Mesendoderm (in vitro differentiated cells): ENCODE measurements around the gene IL19.

Source experiments
- DNase-seq: peaks from one replicate; pipeline ENCODE4 v3.0.0; 2013
- H2AK5ac ChIP-seq: 2 replicates; pipeline ENCODE4 v1.6.1; 2013; ENCODE audit warnings: low read length, inconsistent platforms
- H2BK120ac ChIP-seq: 2 replicates; pipeline ENCODE4 v1.6.1; 2013; ENCODE audit warnings: low read depth, mild to moderate bottlenecking, low read length, moderate library complexity, mixed read lengths
- H2BK15ac ChIP-seq: replicated peaks from 2 replicates; pipeline ENCODE4 v1.6.1; 2013; ENCODE audit warnings: low read depth, mild to moderate bottlenecking, moderate library complexity
- H2BK5ac ChIP-seq: 2 replicates; pipeline ENCODE4 v1.6.1; 2013; ENCODE audit warnings: low read length, inconsistent platforms
- H3K18ac ChIP-seq: 2 replicates; pipeline ENCODE4 v1.6.1; 2013; ENCODE audit warnings: mild to moderate bottlenecking, low read length, mixed read lengths
- H3K23ac ChIP-seq: one replicate; pipeline ENCODE4 v1.6.1; 2013; ENCODE audit warnings: low read length
- H3K27ac ChIP-seq: 2 replicates; pipeline ENCODE4 v1.5.1; 2013; ENCODE audit warnings: low read depth, mild to moderate bottlenecking, inconsistent platforms, low read length, moderate library complexity
- H3K27me3 ChIP-seq: 2 replicates; pipeline ENCODE4 v1.6.1; 2013; ENCODE audit warnings: low read length, control low read depth, mild to moderate bottlenecking, inconsistent platforms; ENCODE audit not compliant: insufficient read depth, poor library complexity
- H3K36me3 ChIP-seq: 2 replicates; pipeline ENCODE4 v1.6.1; 2013; ENCODE audit warnings: low read length, inconsistent platforms; ENCODE audit not compliant: control insufficient read depth, insufficient read depth
- H3K4ac ChIP-seq: one replicate; pipeline ENCODE4 v1.6.1; 2013; ENCODE audit warnings: low read depth, mild to moderate bottlenecking, low read length, moderate library complexity
- H3K4me1 ChIP-seq: 2 replicates; pipeline ENCODE4 v1.6.1; 2013; ENCODE audit warnings: low read depth, low read length, inconsistent platforms; ENCODE audit not compliant: control insufficient read depth
- H3K4me2 ChIP-seq: 2 replicates; pipeline ENCODE4 v1.6.1; 2013; ENCODE audit warnings: low read length
- H3K4me3 ChIP-seq: 2 replicates; pipeline ENCODE4 v1.5.1; 2013; ENCODE audit warnings: mild to moderate bottlenecking, low read length
- H3K56ac ChIP-seq: one replicate; pipeline ENCODE4 v1.6.1; 2013; ENCODE audit warnings: low read length
- H3K79me1 ChIP-seq: 2 replicates; pipeline ENCODE4 v1.6.1; 2013; ENCODE audit warnings: low read length, inconsistent platforms
- H3K79me2 ChIP-seq: 2 replicates; pipeline ENCODE4 v1.6.1; 2013; ENCODE audit warnings: mild to moderate bottlenecking, low read length; ENCODE audit not compliant: control insufficient read depth, insufficient read depth
- H3K9ac ChIP-seq: 2 replicates; pipeline ENCODE4 v1.6.1; 2013; ENCODE audit warnings: low read length, inconsistent platforms
- H4K5ac ChIP-seq: one replicate; pipeline ENCODE4 v1.6.1; 2013; ENCODE audit warnings: low read length
- H4K8ac ChIP-seq: one replicate; pipeline ENCODE4 v1.6.1; 2013; ENCODE audit warnings: low read depth, mild to moderate bottlenecking, control low read depth, low read length, moderate library complexity
- WGBS: extraction: QIAGEN DNeasy Blood & Tissue Kit; methylation state at CpG from one replicate; pipeline ENCODE4 v1.1.7; 2013; ENCODE audit warnings: low lambda C conversion rate, missing lambda C conversion rate; ENCODE audit not compliant: insufficient coverage; ENCODE audit errors: extremely low coverage; 5-methylcytosine and 5-hydroxymethylcytosine counted together

Gene IL19

GRCh38 chr1:206782448-206782847 lies 11.9 kb downstream of the IL19 start:
- Histone ChIP-seq H3K9ac (no peak overlapping the region), H3K23ac (no peak overlapping the region), H4K8ac (no peak overlapping the region), H2BK5ac (no peak overlapping the region), H3K79me2 (no peaks in the 10 kb centered on the region), H3K18ac (no peak overlapping the region), H3K4me3 (no peak overlapping the region), H3K4me1 (no peaks in the 10 kb centered on the region), H3K56ac (no peak overlapping the region), H2BK120ac (no peak overlapping the region), H3K27ac (no peak overlapping the region), H4K5ac (no peak overlapping the region), H3K27me3 (no peaks in the 10 kb centered on the region), H2BK15ac (no peak overlapping the region), H3K4ac (no peak overlapping the region), H3K36me3 (no peaks in the 10 kb centered on the region), H3K4me2 (no peak overlapping the region), H2AK5ac (no peak overlapping the region), H3K79me1 (no peaks in the 10 kb centered on the region)
- no CpG with 5 or more reads among the region's 2 CpGs for WGBS
- no peak for DNase-seq

GRCh38 chr1:206783506-206783905 lies 12.9 kb downstream of the IL19 start:
- no peak overlapping the region for H3K56ac ChIP-seq
- no peaks in the 10 kb centered on the region for H3K4me1 ChIP-seq
- no peak overlapping the region for H3K23ac ChIP-seq
- no peaks in the 10 kb centered on the region for H3K27me3 ChIP-seq
- no peak overlapping the region for H3K4me2 ChIP-seq
- H3K9ac ChIP-seq: no peak overlapping the region
- H3K79me1 ChIP-seq: no peaks in the 10 kb centered on the region
- no peak overlapping the region for H2AK5ac ChIP-seq
- H4K5ac ChIP-seq: no peak overlapping the region
- no CpG with 5 or more reads among the region's 7 CpGs for WGBS
- no peak overlapping the region for H4K8ac ChIP-seq
- no peak overlapping the region for H3K4ac ChIP-seq
- no peak overlapping the region for H2BK5ac ChIP-seq
- no peak overlapping the region for H2BK15ac ChIP-seq
- no peak overlapping the region for H3K27ac ChIP-seq
- H2BK120ac ChIP-seq: no peak overlapping the region
- H3K18ac ChIP-seq: no peak overlapping the region
- no peak overlapping the region for H3K4me3 ChIP-seq
- H3K79me2 ChIP-seq: no peaks in the 10 kb centered on the region
- no peak for DNase-seq
- H3K36me3 ChIP-seq: no peaks in the 10 kb centered on the region

- Histone ChIP-seq H3K4ac (no peak overlapping the region), H2BK5ac (no peak overlapping the region), H3K4me3 (no peak overlapping the region), H3K9ac (no peak overlapping the region), H3K4me2 (no peak overlapping the region), H3K56ac (no peak overlapping the region), H3K79me2 (no peaks in the 10 kb centered on the region), H3K4me1 (no peaks in the 10 kb centered on the region), H2BK120ac (no peak overlapping the region), H4K8ac (no peak overlapping the region), H4K5ac (no peak overlapping the region), H3K27me3 (no peaks in the 10 kb centered on the region), H2BK15ac (no peak overlapping the region), H3K27ac (no peak overlapping the region), H2AK5ac (no peak overlapping the region), H3K36me3 (no peaks in the 10 kb centered on the region), H3K18ac (no peak overlapping the region), H3K23ac (no peak overlapping the region), H3K79me1 (no peaks in the 10 kb centered on the region)
- DNase-seq: no peak
- no CpG with 5 or more reads among the region's 17 CpGs for WGBS
Measured at GRCh38 chr1:206784471-206784903, 13.9 kb downstream of the IL19 start.

GRCh38 chr1:206785182-206785765 lies 14.7 kb downstream of the IL19 start:
- Histone ChIP-seq H3K4me3 (no peak overlapping the region), H3K27ac (no peak overlapping the region), H2AK5ac (no peak overlapping the region), H3K23ac (no peak overlapping the region), H4K8ac (no peak overlapping the region), H3K36me3 (no peaks in the 10 kb centered on the region), H3K79me1 (no peaks in the 10 kb centered on the region), H3K27me3 (no peaks in the 10 kb centered on the region), H2BK15ac (no peak overlapping the region), H3K79me2 (no peaks in the 10 kb centered on the region), H3K18ac (no peak overlapping the region), H3K9ac (no peak overlapping the region), H2BK120ac (no peak overlapping the region), H3K56ac (no peak overlapping the region), H3K4me1 (no peaks in the 10 kb centered on the region), H2BK5ac (no peak overlapping the region), H4K5ac (no peak overlapping the region), H3K4me2 (no peak overlapping the region), H3K4ac (no peak overlapping the region)
- DNase-seq: no peak
- WGBS: no CpG with 5 or more reads among the region's 4 CpGs

GRCh38 chr1:206786212-206786886 lies 15.8 kb downstream of the IL19 start:
- H3K4me2 ChIP-seq: no peak overlapping the region
- H3K56ac ChIP-seq: no peak overlapping the region
- no peak overlapping the region for H2BK120ac ChIP-seq
- no peak for DNase-seq
- no peak overlapping the region for H4K8ac ChIP-seq
- no peaks in the 10 kb centered on the region for H3K79me2 ChIP-seq
- no CpG with 5 or more reads among the region's 5 CpGs for WGBS
- H2AK5ac ChIP-seq: no peak overlapping the region
- H3K18ac ChIP-seq: no peak overlapping the region
- no peaks in the 10 kb centered on the region for H3K27me3 ChIP-seq
- H3K79me1 ChIP-seq: no peaks in the 10 kb centered on the region
- no peaks in the 10 kb centered on the region for H3K4me1 ChIP-seq
- H3K4ac ChIP-seq: no peak overlapping the region
- no peak overlapping the region for H2BK15ac ChIP-seq
- no peaks in the 10 kb centered on the region for H3K36me3 ChIP-seq
- H3K27ac ChIP-seq: no peak overlapping the region
- no peak overlapping the region for H3K4me3 ChIP-seq
- no peak overlapping the region for H4K5ac ChIP-seq
- no peak overlapping the region for H3K23ac ChIP-seq
- no peak overlapping the region for H3K9ac ChIP-seq
- H2BK5ac ChIP-seq: no peak overlapping the region

- Histone ChIP-seq H3K18ac (no peak overlapping the region), H3K4ac (no peak overlapping the region), H3K4me2 (no peak overlapping the region), H4K8ac (no peak overlapping the region), H2BK5ac (no peak overlapping the region), H3K36me3 (no peaks in the 10 kb centered on the region), H3K56ac (no peak overlapping the region), H3K27me3 (no peaks in the 10 kb centered on the region), H3K4me1 (no peaks in the 10 kb centered on the region), H3K27ac (no peak overlapping the region), H3K23ac (no peak overlapping the region), H4K5ac (no peak overlapping the region), H3K79me2 (no peaks in the 10 kb centered on the region), H2AK5ac (no peak overlapping the region), H3K9ac (no peak overlapping the region), H3K4me3 (no peak overlapping the region), H3K79me1 (no peaks in the 10 kb centered on the region), H2BK120ac (no peak overlapping the region), H2BK15ac (no peak overlapping the region)
- no peak for DNase-seq
- WGBS: no CpG with 5 or more reads among the region's 5 CpGs
Measured at GRCh38 chr1:206787891-206788290, 17.3 kb downstream of the IL19 start.
